KG1 (cell line): ENCODE measurements around the gene NSMF.

ENCODE experiments used
- DNase-seq: peaks from one replicate; lab custom pipeline; 2025; lab: John Stamatoyannopoulos, UW

Gene NSMF

DNA sequence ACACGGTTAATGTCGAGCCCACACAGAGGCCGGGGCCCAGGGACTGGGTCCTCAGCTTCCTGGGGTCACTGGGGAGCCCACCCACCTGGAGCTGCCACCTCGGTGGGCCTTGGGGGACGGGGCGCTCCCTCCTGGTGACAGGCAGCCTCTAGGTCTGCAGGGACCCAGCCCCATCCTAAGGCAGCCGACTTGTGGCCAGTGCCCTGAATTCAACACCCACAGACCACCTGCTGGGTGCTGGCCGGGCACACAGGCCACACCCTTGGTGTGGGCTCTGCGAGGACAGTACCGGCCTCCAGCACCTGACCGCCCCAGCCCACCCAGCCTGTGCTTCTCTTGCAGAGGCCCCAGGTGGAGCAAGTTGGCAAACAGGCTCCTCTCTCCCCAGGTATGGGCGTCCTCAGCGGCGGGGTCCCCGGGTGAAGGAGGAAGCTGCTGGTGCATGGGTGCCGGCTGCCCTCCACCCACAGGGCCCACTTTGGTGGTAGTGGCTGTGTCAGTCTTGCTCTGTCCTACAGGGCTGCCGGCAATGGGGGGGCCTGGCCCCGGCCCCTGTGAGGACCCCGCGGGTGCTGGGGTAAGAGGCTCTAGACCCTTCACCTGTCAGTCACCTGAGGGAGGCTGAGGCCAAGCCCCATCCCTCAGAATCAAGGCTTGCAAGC, 26.3 kb downstream of the NSMF start:
- DNase-seq: no peak

DNA sequence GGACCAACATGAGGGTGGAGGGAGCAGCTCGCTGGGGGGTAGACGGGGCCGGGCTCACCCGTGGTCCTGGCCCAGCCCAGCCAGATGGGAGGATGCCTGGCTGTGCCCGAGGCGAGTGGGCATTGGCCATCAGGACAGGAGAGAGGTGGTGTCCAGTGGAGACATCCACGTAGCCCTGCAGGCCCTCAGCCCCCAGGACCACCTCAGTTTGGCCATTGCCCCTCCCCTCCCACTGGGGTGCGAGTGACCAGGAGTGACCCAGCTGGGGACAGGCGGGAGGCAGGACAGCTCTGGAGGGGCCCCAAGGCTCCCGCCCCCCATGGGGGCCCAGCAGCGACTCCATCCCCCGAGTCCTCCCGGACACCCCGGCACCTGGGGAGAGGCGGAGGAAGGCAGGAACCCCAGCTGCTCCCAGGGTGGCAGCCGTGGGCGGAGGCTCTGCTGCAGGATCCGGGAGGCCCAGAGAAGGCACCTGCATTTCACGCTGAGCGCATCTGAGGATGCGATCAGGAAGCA, 27.7 kb downstream of the NSMF start:
- no peak for DNase-seq

DNA sequence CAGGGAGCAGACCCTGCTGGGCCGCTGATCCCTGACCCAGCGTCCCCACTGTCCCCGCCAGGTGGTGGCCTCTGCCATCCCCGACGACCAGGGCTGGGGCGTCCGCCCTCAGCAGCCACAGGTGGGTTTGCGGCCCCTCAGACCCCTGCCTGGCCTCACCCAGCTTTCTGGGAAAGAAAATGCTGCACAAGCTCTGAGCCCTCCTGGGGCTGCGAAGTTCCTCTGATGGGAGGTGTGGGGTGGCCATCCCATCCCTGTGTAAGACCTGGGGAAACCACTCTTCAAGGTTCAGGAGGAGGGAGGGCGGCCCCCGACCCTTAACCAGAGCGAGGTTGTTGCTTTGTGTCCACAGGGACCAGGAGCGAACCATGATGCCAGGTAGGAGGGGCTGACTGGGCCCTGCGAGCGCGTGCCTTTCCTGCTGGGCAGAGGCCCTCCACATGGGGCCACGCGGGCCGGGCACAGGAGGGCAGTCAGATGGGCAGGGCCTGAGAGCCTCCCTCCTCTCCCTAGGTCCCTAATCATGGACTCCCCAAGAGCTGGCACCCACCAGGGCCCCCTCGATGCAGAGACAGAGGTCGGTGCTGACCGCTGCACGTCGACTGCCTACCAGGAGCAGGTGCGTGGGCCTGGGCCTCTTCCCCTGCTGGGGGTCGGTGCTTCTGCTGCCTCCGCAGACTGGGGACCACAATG, 28.3 kb downstream of the NSMF start:
- no peak for DNase-seq

DNA sequence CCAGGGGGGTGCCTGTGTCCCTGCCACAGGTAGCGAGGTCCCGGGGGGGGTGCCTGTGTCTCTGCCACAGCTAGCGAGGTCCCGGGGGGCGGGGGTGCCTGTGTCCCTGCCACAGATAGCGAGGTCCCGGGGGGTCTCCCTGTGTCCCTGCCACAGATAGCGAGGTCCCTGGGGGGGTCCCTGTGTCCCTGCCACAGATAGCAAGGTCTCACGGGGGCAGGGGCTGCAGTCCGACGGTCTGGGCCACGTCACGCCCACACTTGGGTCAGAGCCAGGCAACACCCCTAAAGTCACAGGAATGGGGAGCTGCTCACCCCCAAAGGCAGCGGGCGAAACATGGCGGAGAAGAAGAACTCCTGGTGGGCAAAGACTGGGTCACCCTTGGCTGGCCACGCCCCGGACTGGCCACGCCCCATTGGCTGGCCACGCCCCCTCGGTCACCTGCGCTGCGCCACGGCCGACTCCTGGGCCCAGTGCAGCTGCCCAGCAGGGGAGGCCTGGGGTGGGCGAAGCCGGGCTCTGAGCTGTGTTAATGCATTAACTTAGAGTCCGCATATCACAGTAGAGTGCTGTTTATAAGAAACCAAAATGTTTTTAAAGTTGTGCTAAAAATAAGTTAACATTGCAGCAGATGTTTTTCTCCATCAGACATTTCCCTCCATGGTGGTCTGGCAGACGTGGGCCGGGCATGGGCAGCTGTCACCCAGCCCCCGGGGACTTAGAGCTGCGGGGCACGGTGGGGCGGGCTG, 29.0 kb downstream of the NSMF start:
- DNase-seq: no peak

DNA sequence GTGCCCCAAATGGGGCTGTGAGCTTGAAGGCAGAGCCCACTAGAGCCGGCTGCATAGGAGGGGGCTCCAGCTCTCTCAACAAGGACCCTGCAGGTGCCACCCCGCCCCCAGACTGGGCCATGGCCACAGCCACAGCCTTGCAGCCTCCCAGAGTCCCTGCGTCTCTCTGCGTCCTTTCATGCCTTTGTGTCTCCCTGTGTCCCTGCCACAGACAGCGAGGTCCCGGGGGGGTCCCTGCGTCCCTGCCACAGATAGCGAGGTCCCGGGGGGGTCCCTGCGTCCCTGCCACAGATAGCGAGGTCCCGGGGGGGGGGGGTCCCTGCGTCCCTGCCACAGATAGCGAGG, 29.6 kb downstream of the NSMF start:
- no peak for DNase-seq

DNA sequence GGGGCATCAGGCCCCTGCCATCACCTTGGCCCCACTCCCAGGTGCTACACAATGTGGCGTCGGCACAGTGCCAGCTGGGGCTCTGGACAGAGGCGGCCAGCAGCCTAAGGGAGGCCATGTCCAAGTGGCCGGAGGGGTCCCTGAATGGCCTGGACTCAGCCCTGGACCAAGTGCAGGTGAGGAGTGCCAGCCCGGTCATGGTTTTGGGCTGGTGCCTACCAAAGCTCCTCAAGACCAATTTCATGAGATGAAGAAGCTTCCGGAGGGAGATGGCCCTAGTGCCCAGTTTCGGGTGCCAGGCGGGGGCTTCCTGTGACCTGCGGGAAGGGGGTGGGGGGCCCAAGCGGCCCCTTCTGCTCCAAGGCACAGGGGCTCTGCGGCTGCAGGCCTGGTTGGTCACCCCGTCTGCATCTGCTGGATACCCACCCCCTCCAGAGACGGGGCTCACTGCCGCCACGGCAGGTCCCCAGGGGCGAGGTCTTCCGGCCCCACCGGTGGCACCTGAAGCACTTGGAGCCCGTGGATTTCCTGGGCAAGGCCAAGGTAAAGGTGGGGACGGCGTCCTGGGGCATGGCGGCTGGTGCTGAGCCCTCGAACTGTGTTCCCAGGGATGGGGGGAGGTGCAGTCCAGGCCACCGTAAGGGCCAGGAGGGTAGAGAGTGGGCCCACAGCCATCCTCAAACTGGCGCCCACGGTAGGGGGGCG, 30.1 kb downstream of the NSMF start:
- DNase-seq: no peak

DNA sequence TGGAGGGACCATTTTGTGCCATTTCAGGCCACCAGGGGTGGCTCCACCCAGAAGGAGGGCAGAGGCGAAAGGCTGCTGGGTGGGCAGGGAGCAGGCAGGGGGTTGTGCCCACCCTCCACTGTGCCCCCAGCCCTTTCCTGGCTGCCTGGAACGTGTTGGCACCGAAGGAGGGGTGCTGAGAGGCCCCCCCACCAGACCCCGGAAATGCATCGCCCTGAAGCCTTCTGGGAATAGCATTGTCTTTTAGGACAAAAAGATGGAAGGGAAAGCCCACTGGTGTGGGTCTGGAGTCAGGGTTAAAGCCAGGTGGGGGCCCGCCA, 30.9 kb downstream of the NSMF start:
- DNase-seq: no peak

DNA sequence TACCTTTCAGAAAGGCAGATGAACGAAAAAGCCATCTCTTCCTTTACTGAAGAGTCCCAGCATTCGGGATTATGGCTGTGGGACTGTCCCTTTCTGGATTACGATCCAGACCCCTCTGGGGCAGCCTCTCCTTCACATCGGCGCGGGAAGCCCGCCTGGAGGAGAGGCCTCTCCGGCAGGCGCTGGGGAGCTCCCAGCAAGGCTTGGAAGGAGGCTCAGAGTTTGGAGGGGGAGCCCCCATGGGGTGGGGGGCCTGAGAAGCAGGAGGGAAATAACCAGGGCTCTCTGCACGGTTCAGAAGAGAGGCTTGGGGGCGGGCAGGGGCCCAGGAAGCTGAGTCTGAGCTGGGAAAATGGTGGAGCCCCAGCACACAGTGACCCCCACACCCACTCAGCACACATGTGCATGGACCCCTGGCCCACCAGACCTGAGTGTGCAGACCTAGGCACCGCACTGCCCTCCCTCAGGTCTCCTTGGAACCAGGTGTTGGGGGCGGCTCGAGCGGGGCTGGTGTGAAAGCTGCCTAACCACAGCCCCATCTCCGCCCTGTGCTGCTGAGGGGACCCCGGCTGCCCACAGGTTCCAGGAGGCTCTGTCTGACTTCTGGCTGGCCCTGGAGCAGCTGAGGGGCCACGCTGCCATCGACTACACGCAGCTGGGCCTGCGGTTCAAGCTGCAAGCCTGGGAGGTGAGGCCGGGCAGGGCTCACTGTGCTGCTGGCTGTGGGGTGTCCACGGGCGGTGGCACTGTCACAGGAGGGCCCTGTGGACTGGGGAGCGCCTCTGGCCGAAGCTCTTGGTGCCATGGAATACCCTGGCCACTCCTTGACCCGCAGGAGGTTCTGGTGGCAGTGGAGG, 31.5 kb downstream of the NSMF start:
- no peak for DNase-seq

DNA sequence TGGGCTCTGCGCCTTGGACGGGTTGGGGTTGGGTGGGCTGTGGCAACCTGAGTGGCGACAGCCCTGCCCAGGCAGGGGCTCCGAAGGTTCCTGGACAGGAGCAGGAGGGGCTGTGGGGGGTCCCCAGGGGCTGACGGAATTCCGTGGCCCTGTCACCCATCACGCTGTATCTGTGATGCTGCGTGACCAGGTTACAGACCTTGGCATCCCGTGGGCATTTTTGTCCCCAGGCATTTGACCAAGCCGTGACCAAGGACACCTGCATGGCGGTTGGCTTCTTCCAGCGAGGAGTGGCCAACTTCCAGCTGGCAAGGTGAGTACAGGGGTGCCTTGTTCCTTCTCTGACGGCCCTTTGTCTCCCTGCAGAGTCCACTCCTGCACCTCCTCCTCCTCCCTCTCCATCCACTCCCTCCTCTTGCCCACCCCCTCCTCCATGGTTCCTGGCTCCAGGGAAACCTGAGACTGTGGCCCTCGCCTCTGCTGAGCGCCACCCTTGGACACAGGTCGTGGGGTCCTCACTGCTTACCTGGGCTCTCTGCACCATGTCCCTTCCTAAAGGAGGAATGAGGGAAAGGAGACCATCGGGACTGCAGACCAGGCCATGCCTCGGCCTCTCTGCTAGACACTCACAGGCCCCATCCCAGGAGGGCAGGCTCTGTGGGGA, 33.0 kb downstream of the NSMF start:
- no peak for DNase-seq

DNA sequence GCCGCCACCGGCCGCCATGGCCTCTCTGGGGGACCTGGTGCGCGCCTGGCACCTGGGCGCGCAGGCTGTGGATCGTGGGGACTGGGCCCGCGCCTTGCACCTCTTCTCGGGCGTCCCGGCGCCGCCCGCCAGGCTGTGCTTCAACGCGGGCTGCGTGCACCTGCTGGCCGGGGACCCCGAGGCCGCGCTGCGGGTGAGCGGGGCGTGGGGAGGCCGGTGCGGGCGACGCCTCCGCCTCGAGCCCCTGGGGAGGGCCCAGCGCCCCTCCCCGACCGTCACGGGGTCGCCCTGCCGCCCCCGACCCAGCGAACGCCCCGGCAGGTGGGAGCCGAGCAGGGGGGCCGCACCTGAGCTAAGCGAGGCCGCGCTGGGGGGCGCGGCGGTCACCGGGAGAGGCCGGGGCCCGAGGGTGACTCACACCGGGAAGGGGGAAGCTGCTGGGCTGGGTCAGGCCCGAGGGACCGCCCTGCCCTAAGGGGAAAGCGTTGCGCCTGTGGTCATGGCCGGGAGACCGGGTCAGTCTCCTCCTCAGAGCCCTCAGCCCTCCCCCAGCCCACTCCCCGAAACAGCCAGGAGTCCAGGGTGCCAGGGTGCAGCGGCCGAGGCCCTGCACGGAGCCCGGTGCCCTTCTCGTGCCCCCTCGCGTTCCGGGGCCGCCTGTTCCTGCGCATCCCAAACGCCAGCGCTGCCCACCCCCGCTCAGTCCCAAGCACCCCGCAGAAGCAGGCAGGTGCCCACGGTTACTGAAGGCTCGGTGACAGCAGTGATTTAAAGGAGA, 35.4 kb downstream of the NSMF start:
- DNase-seq: no peak

DNA sequence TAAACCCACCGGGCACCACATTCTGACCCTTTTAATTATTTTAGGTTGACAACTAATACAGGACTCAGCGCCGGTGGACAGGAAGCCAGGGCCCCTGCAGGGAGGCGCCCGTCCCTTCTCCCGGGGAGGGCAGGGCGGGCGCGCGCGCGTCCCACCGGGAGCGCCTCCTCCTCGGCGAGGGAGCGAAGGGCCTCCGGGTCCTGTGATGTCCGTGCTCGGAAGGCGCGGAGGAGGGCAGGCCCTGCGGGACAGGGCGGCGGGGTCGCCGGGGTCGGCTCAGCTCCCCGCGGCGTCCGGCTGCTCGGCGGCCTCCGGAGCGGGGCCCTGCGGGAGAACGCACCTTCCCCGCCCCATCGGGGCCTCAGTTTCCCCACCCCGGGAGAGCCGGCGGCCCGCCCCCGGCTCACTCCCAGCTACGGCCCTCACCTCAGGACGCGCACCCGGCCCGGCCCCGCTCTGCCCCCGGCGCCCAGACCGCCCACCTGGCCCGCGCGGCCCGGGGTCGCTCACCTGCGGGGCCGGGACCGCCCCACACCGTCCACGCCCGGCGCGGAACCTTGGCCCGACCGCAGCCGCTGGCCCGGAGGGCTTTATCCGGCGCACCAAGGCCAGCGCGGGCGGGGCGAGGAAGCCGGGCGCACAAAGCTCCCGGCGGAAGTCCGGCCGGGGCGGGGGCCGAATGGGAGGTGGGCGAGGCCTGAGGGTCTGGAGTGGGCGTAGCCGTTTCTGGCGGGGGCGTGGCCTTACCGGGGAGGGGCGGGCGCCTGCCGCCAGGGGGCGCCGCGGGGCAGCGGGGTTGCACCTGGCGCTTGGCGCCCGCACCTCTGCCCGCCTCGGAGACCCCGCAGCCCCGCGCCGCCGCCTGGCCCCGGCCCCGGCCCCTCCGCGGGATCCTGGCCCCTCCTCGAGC, 36.3 kb downstream of the NSMF start, which contains the start of the genes EXD3 and NOXA1:
TSS of gene EXD3 (minus strand) at position 559 of the 910 bp plus-strand sequence. CDS start 27,805 bp downstream, outside the sequence.
TSS of gene NOXA1 (plus strand) at position 790 of the 910 bp plus-strand sequence. CDS start 137 bp downstream, outside the sequence.
- peak; percentile 76 for DNase-seq

DNA sequence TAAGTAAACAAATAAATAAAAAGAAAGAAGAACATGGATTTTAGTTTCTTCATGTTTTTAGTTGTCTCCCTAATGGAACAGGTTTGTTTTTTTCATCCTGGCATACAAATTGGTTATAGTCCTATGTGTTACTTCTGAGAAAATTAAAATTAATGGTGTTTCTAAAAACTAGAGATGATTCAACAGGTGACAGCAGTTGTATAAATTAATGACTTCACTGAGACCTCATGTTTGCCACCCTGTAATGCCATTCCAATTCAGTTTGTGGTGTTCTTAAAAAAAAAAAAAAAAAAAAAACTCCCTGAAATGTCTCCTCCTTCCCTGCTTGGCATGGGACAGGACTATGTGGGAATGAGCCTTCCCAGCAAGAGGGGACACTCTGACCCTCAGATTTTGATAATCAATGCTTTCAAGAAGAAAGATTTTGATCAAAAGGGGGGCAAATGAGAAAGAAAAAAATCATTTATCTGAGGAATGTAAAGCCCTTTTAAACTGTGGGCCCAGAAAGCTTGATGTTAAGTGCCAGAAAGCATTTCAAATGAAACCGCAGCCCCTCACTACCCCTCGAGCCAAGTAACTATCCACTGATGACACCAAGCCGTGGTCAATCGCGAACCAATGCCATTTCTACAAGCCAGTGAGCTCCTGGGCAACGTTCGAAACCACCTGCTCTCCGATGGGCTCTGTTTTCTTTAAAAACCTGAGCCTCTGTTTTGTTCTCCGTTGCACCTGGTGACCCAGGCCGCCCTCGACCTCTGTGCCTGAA, 37.1 kb downstream of the NSMF start:
- DNase-seq: no peak

DNA sequence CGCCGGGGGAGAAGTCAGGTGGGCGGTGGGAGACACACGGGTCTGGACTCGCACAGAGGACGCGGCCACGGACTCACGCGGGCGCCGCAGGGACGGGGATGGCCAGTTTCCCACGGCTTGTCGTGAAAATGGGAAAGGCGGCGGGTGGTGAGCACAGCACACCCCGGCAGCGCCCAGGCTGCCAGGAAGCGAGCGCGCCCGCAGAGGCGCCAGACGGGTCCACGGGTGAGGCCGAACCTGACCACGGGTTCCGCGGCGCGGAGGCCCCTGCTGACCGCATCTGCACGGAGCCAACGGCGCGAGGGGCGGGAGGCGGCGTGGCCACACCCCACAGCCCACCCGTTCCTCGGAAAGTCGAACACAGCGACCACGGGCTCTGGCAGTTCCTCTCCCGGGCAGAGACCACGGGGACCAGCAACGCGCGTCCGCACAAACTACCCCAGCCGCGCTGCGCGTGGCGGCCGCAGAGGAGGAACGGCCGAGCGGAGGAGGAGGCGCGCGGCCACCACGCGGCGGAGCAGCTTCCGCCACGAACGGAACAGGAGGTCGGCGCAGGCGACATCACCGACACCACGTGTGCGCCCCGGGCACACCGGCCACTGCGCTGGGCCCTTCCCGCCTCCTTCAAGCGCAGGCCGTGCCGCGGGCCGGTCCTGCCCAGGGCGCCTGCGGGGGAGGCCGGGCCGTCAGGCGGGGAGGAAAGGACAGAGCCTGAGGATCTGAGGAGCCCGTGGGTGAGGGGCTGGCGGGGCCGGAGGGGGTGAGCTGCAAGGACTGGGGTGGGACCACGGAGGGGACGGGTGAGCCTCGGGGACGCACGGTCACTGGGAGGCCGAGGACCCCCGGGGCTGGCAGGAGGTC, 41.7 kb downstream of the NSMF start:
- DNase-seq: no peak

DNA sequence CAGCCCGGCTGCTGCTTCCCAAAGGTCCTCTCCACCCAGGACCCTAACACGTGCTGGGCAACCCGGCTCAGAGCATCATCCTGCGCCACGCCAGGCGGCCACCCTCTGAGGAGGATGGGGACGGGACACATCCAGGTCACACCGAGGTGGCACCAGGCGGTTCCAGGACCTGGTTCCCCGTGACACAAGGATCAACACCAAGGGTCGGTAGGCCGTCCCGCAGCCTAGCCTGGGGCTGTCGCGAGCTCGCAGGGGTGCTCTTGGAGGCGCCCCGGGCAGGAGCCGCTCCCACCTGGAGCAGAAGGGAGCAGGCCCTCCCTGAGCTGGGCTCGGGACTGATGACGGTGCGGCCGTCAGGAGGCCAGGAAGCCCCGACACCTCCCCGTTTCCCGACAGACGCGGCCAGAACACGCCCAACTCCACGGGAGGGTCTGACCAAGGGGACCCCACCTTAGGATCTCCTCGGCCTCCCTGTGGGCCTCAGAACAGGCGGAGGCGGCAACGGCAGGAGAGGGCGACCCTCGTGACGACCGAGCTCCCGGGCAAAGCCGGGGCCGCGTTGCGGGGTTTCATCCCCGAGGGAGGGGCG, 42.5 kb downstream of the NSMF start:
- DNase-seq: no peak

DNA sequence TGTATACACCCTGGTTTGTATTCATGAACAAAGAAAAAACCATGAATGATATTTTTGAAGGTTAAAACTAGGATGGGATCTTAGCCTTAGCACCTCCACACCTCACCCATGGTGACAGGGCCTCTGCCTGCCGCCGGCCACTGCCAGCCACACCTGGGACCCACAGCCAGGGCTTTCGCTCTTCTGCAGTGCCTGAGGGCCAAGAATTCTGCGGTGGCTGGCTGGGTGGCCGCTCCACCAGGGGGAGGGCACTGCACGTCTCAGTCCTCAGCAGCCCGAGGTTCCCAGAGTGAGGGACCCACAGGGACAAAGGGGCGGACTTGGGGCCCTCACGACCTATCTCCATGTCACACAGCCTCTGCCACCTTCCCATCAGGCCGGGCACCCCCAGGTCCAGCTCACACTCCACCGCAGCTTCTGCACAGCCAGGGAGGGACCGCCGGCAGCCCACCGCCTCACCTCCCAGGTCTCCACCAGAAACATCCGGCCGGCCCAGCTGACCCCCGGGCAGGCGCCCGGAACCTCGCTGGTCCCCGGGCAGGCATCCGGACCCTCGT, 43.0 kb downstream of the NSMF start:
- DNase-seq: no peak

DNA sequence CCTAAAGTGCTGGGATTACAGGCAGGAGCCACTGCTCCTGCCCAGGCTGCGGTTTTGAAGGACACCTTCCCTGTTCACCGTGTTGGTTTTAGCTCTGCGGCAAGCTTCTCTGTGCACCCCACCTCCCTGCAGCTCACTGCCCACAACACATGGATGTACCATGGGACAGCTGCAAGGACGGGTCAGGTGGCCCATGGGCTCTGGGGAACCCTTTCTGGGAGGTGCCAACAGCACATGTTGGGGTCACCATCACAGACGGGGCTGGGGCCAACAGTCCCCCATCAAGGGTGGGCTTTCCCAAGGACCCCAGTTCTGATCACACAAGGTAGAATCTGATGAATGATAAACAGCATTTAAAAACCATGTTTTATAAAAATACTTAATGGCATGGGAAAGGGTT, 43.7 kb downstream of the NSMF start:
- no peak for DNase-seq

DNA sequence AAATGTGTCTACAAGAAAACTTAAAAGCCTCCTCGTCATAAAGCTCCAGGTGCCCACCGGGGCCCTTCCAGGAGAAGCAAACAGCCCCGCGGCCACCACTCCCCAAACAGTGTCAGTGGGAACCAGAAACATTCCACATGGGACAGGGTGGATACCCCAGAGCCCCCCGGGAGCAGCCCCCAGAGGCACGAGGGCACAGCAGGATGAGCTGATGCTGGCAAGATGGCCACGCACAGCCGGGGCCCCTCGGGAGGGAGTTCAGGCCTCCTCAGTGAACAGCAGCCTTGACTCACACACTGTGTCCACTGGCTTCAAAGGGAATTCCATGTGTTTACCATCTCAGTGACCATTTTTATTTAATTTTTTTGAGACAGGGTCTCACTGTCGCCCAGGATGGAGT, 46.7 kb downstream of the NSMF start:
- DNase-seq: no peak
